Breast epithelium (tissue), 3 donors: ENCODE data around the gene ZNF286A.

Source experiments
- CTCF ChIP-seq, 3 donors: fragments of 450-650 bp; IDR thresholded peaks; one replicate each; pipeline ENCODE4 v1.5.1; 2016 to 2017; ENCODE audit warnings: antibody characterized with exemption in 3 of 3, mild to moderate bottlenecking in 3 of 3, moderate library complexity in 3 of 3
- POLR2A ChIP-seq: fragments of 450-650 bp; IDR thresholded peaks from one replicate; pipeline ENCODE4 v1.6.1; 2016; ENCODE audit warnings: antibody characterized with exemption, mild to moderate bottlenecking, moderate library complexity
- POLR2AphosphoS5 ChIP-seq, 3 donors: sonication (generic); formaldehyde crosslinking; IDR thresholded peaks; one replicate each; pipeline ENCODE4 v1.6.1; 2017; ENCODE audit warnings: antibody characterized with exemption in 3 of 3

- TF ChIP-seq CTCF (IDR thresholded peaks at IDR 0.05) (no peak), POLR2A (no peak), POLR2AphosphoS5 (IDR thresholded peaks at IDR 0.05) (no peak)
These were observed 41.1 kb downstream of the ZNF286A start for GRCh38 chr17:15740570-15741120.
